Measurements from ENCODE around the gene ZNF710. TPM values are rescaled to one million over a fixed set of nuclear protein-coding genes. Genes with fewer than 3 reads are reported as not detected.

ZNF710 gene
- total RNA-seq, 1 experiment from 2014 or later = 40.7 TPM

DNA sequence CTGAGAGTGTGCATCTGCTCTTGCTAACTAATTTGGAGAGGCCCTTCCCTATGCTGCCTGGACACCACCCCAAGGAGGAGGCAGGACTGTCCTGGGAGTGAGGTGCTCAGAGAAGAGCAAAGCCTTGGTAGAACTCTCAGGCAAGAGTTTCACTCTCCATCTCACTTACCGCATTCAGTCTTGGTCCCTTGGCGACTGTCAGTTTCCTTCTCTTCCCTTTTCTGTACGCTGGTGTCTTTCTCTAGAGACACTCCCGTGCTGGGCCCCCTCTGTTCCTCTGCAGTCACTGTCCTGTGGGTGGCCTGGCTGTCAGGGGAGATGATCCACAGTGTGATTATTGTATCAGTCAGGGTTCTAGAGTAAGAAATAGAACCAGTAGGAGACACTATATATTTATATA is 57.2 kb downstream of the ZNF710 start:
- H3K27me3 ChIP-seq (ENCODE audit: insufficient read depth, low read length) = no peaks in the 10 kb centered on the region
- H3K23ac ChIP-seq (ENCODE audit: insufficient read length, low read depth, low read length) = no peak overlapping the region
- H3K4me1 Mint-ChIP-seq = peaks cover 47 to 60% of the 10 kb centered on the region in 2 experiments
- H3K4ac ChIP-seq (ENCODE audit: low read depth, low read length) = no peak overlapping the region
- peaks cover 2% of the 10 kb centered on the region for H4K20me1 ChIP-seq (ENCODE audit: control insufficient read depth, insufficient read depth, insufficient read length)
- H3K79me2 ChIP-seq (ENCODE audit: insufficient read depth, low read length) = no peaks in the 10 kb centered on the region
- no peak overlapping the region for H2BK20ac ChIP-seq (ENCODE audit: low read depth, low read length, poor library complexity, severe bottlenecking)
- H3K9ac ChIP-seq (ENCODE audit: extremely low read depth, insufficient read length, low read length) = no peak overlapping the region
- no peak overlapping the region for H2AFZ ChIP-seq (ENCODE audit: low read length)
- H2AK5ac ChIP-seq (ENCODE audit: insufficient read length, low read length) = no peak overlapping the region
- 0 out of 7 replicates have a peak overlapping the region, but pooled peaks of 1 of the 3 experiments have one; percentile 33 for H3K27ac Mint-ChIP-seq
- TF ChIP-seq, protein P1, sequence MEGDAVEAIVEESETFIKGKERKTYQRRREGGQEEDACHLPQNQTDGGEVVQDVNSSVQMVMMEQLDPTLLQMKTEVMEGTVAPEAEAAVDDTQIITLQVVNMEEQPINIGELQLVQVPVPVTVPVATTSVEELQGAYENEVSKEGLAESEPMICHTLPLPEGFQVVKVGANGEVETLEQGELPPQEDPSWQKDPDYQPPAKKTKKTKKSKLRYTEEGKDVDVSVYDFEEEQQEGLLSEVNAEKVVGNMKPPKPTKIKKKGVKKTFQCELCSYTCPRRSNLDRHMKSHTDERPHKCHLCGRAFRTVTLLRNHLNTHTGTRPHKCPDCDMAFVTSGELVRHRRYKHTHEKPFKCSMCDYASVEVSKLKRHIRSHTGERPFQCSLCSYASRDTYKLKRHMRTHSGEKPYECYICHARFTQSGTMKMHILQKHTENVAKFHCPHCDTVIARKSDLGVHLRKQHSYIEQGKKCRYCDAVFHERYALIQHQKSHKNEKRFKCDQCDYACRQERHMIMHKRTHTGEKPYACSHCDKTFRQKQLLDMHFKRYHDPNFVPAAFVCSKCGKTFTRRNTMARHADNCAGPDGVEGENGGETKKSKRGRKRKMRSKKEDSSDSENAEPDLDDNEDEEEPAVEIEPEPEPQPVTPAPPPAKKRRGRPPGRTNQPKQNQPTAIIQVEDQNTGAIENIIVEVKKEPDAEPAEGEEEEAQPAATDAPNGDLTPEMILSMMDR (conservative IDR thresholded peaks at IDR 0.05) = no peak
- no peak overlapping the region for H4K5ac ChIP-seq (ENCODE audit: insufficient read length, low read depth, low read length)
- peaks cover 14% of the 10 kb centered on the region; the same call in 1 of the 2 replicates for H3K4me1 ChIP-seq (ENCODE audit: insufficient read depth, low read length)
- no peaks in the 10 kb centered on the region for H3K79me1 ChIP-seq (ENCODE audit: insufficient read depth, low read depth, low read length, poor library complexity, severe bottlenecking)
- H2BK120ac ChIP-seq (ENCODE audit: low read depth, low read length, poor library complexity, severe bottlenecking) = no peak overlapping the region
- no peak overlapping the region for H2BK12ac ChIP-seq (ENCODE audit: insufficient read length, low read depth, low read length)
- no peak overlapping the region for H2BK5ac ChIP-seq (ENCODE audit: insufficient read length, low read length)
- no peaks in the 10 kb centered on the region for H3K23me2 ChIP-seq (ENCODE audit: insufficient read length, low read depth, low read length, poor library complexity, severe bottlenecking)
- no peak overlapping the region for H4K8ac ChIP-seq (replicated peaks; ENCODE audit: insufficient read length, low read depth, low read length)
- no peak overlapping the region for H3K27ac ChIP-seq (ENCODE audit: insufficient read length, low read depth, low read length)
- H3K4me2 ChIP-seq (ENCODE audit: insufficient read depth, insufficient read length, low read length) = no peak overlapping the region
- no peak for DNase-seq
- H3K27me3 Mint-ChIP-seq (ENCODE audit: low read depth) = no peaks in the 10 kb centered on the region
- no peak overlapping the region for H4K91ac ChIP-seq (ENCODE audit: insufficient read length, low read depth, low read length)
- H3K36me3 Mint-ChIP-seq (ENCODE audit: insufficient read depth in 1 of 3, low read depth in 3 of 3) = 0 out of 7 replicates have a peak, but pooled peaks cover 0 to 4% (median 0%) of the 10 kb centered on the region in 3 experiments
- no peak overlapping the region for H3K14ac ChIP-seq (ENCODE audit: insufficient read depth, low read length)
- H3K9me3 Mint-ChIP-seq = no peaks in the 10 kb centered on the region; a peak in 1 of 5 replicates
- H3K9me3 ChIP-seq (ENCODE audit: control insufficient read depth, low read depth, low read length) = no peaks in the 10 kb centered on the region
- no peak overlapping the region for H3K18ac ChIP-seq (ENCODE audit: insufficient read length, low read depth, low read length)
- no CpG with 5 or more reads among the region's 4 CpGs for WGBS (ENCODE audit: extremely low coverage, insufficient read length, low lambda C conversion rate)
- no peak overlapping the region for H3T11ph ChIP-seq (ENCODE audit: low read length)
- no peak overlapping the region for H3K56ac ChIP-seq (ENCODE audit: insufficient read length, low read depth, low read length)
- no peak overlapping the region for H2BK15ac ChIP-seq (ENCODE audit: low read depth, low read length)
- no peak overlapping the region for H3K4me3 Mint-ChIP-seq
